ENCODE measurements around the gene PRKCE.

PRKCE gene

DNA sequence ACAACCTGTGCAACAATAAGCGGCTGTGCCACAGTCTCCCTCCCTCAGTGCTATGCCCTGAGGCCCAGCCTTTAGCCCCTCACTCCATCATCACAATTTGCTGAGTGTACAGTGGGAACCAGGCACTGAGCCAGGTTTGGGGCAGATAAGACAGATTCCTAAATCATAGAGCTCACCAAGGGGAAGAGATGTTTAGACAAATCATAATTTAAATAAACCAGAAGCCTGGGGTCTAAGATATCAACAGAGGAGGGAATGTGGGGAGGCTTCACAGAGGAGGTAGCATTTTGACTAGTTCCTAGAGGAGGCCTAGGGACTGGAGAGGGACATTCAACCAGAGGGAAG lies 506.5 kb downstream of the PRKCE start:
- no peak for DNase-seq (ENCODE audit: low read depth)
- TF ChIP-seq, protein P1, sequence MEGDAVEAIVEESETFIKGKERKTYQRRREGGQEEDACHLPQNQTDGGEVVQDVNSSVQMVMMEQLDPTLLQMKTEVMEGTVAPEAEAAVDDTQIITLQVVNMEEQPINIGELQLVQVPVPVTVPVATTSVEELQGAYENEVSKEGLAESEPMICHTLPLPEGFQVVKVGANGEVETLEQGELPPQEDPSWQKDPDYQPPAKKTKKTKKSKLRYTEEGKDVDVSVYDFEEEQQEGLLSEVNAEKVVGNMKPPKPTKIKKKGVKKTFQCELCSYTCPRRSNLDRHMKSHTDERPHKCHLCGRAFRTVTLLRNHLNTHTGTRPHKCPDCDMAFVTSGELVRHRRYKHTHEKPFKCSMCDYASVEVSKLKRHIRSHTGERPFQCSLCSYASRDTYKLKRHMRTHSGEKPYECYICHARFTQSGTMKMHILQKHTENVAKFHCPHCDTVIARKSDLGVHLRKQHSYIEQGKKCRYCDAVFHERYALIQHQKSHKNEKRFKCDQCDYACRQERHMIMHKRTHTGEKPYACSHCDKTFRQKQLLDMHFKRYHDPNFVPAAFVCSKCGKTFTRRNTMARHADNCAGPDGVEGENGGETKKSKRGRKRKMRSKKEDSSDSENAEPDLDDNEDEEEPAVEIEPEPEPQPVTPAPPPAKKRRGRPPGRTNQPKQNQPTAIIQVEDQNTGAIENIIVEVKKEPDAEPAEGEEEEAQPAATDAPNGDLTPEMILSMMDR (IDR thresholded peaks at IDR 0.05; ENCODE audit: control insufficient read depth, insufficient read depth, low read depth, low read length, missing control alignments), result no peak
- H3K4me3 ChIP-seq (ENCODE audit: control insufficient read depth, low read depth, low read length), result no peak overlapping the region

DNA sequence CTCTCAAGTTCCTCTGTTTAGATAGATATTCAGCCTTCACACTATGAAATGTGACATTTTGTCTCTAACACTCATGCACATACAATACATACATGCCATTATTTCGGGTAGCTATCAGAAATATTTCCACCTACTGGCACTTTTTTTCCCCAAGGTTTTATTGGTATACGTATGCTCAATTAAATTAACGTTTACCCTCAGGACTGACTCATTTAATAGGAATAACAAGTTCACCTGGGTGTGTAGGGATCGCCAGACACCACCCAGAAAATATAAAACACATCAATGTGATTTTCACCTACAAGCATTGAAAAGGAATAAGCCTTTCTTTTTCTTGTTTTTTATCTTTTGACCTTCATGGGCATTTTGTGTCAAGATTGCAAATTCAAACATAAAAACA lies 507.2 kb downstream of the PRKCE start:
- H3K4me3 ChIP-seq (ENCODE audit: control insufficient read depth, low read depth, low read length), result no peak overlapping the region
- no peak for DNase-seq (ENCODE audit: low read depth)
- TF ChIP-seq, protein P1 (IDR thresholded peaks at IDR 0.05; ENCODE audit: control insufficient read depth, insufficient read depth, low read depth, low read length, missing control alignments), result no peak

DNA sequence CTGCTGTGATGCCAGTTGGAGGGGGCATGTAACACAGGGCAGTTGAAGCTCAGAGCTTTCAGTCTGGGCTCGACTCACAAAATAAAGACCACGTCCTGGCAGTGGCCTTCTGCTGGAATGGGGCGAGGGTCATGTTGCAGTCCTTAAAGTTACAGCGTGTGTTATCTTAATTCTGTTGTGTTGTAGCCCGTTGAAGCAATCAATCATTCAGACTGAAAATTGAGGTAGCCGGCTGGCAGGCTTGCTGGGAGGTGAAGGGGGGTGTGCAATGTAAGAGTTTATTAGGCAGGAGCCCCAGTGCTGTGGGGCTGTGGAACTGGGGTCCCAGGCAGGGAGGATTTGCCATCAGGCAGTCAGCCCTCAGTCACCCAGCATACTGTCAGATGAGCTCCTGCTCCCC lies 508.9 kb downstream of the PRKCE start:
- TF ChIP-seq, protein P1 (IDR thresholded peaks at IDR 0.05; ENCODE audit: control insufficient read depth, insufficient read depth, low read depth, low read length, missing control alignments), result no peak
- DNase-seq (ENCODE audit: low read depth), result no peak
- no peak overlapping the region for H3K4me3 ChIP-seq (ENCODE audit: control insufficient read depth, low read depth, low read length)

DNA sequence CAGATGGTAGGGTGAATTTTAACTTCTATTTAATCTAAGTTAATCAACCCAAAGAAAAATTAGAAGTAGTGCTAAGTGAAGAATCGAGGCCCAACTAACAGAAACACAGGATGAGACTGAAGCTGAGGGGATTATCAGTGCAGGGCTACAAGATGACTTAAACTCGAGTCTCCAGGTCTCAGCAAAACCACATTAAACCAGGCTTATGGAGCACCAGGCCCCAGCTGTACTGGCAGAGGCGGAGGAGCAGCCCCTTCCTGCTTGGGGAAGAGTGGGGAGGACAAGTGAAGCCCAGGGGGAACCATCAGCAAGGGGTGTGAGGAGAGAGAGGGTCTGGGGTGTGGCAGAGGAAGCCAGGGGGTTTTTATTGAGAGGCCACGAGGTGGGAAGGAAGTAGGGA lies 509.8 kb downstream of the PRKCE start:
- no peak overlapping the region for H3K4me3 ChIP-seq (ENCODE audit: control insufficient read depth, low read depth, low read length)
- DNase-seq (ENCODE audit: low read depth), result no peak
- TF ChIP-seq, protein P1 (IDR thresholded peaks at IDR 0.05; ENCODE audit: control insufficient read depth, insufficient read depth, low read depth, low read length, missing control alignments), result no peak

DNA sequence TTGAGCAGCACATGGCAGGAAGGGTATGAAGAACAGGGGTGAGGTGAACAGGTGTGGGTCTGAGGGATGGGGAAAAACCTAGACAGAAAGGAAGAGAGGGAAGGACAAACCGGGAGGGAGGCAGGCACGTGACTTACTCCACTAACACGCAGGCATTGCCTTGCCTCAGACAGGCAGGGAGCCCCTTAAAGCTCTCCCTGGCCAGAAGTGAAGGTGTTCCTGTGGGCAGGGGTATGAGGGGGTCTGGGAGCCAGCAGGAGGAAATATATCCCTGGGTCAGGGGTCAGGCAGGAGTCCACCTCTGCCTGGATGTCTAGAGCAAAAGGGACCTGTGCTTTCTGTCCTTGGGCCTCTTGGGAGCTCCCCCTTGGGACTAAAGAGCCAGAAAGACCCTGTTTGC lies 510.4 kb downstream of the PRKCE start:
- no peak overlapping the region for H3K4me3 ChIP-seq (ENCODE audit: control insufficient read depth, low read depth, low read length)
- DNase-seq (ENCODE audit: low read depth), result no peak
- TF ChIP-seq, protein P1 (IDR thresholded peaks at IDR 0.05; ENCODE audit: control insufficient read depth, insufficient read depth, low read depth, low read length, missing control alignments), result no peak

DNA sequence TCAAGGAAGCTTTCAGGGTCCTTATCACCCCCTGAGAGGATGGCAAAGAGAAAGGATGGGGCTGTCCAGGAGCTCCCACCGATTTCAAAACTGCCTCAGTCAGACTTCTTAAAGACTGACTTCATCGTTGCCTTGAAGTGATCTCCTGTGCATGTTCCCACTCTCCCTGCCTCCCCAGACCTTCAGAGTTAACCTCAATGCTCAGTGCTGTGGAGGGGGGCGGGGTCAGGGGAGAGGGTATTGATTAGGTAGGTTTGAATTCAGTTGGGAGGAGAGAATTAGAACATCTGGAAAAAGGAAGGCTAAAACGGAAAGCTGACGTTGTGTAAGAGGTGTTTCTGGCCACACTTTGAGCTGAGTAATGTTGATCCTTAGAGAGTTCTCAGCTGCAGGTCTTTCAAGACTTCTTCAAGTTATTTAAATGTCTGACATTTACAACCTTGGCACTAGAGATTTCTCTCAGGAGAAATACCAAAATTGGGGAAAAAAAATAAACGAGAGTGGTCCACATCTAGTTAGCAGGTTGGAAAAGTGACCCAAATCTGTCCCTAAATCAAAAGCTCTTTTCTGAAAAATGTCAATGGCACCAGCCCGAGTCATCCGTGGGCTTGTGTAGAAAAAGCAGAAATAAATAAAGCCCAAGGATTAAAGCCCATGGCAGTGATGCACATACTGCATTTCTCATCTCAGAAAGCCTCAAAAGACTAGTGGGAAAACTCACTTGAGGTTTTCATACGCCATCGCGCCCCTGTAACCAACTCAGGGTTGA lies 511.0 kb downstream of the PRKCE start:
- no peak overlapping the region for H3K4me3 ChIP-seq (ENCODE audit: control insufficient read depth, low read depth, low read length)
- TF ChIP-seq, protein P1 (IDR thresholded peaks at IDR 0.05; ENCODE audit: control insufficient read depth, insufficient read depth, low read depth, low read length, missing control alignments), result no peak
- DNase-seq (ENCODE audit: low read depth), result no peak
